GM21576 (cell line): Measurements from ENCODE around the gene ACTG2.

Experiments used
- ATAC-seq: cut with Tn5 transposase; IDR thresholded peaks from one replicate; pipeline ENCODE4 v1.9.1; 2021; ENCODE audit warnings: mild to moderate bottlenecking, moderate library complexity; ENCODE audit not compliant: unreplicated experiment

ACTG2 gene

GRCh38 chr2:73911548-73912208, 18.9 kb downstream of the ACTG2 start:
- no peak for ATAC-seq

GRCh38 chr2:73913414-73914054, 20.7 kb downstream of the ACTG2 start:
- no peak for ATAC-seq

- no peak for ATAC-seq
These were observed 21.9 kb downstream of the ACTG2 start for GRCh38 chr2:73914667-73915066.

GRCh38 chr2:73915437-73915993, 22.7 kb downstream of the ACTG2 start:
- no peak for ATAC-seq

- no peak for ATAC-seq
These were observed 23.9 kb downstream of the ACTG2 start for GRCh38 chr2:73916666-73917065.

GRCh38 chr2:73917296-73917695, 24.5 kb downstream of the ACTG2 start:
- ATAC-seq, result no peak

- no peak for ATAC-seq
These were observed 24.9 kb downstream of the ACTG2 start for GRCh38 chr2:73917696-73918207.

GRCh38 chr2:73918856-73919255, 26.0 kb downstream of the ACTG2 start:
- ATAC-seq, result no peak

- ATAC-seq, result no peak
These were observed 26.9 kb downstream of the ACTG2 start for GRCh38 chr2:73919596-73920228.

GRCh38 chr2:73920577-73921545, 28.1 kb downstream of the ACTG2 start:
- ATAC-seq, result no peak

GRCh38 chr2:73921581-73921980, 28.8 kb downstream of the ACTG2 start:
- ATAC-seq, result no peak

GRCh38 chr2:73922681-73923080, 29.9 kb downstream of the ACTG2 start:
- no peak for ATAC-seq

GRCh38 chr2:73925033-73925704, 32.4 kb downstream of the ACTG2 start:
- ATAC-seq, result no peak

GRCh38 chr2:73925853-73926492, 33.2 kb downstream of the ACTG2 start:
- ATAC-seq, result no peak

- ATAC-seq, result peak; percentile 97
These were observed 33.9 kb downstream of the ACTG2 start, which contains the start of gene DGUOK for GRCh38 chr2:73926493-73927327. Gene DGUOK, plus strand, starts transcription at chr2:73926880. Its CDS starts 31 bp downstream, at chr2:73926911.

- no peak for ATAC-seq
These were observed 34.5 kb downstream of the ACTG2 start for GRCh38 chr2:73927344-73927743.

GRCh38 chr2:73928963-73929347, 36.1 kb downstream of the ACTG2 start:
- ATAC-seq, result no peak

GRCh38 chr2:73930386-73930785, 37.6 kb downstream of the ACTG2 start:
- no peak for ATAC-seq
